Stimulated activated CD4-positive, alpha-beta T cell treated with anti-CD3 and anti-CD28 coated beads, Interleukin-1b, Interleukin-23, amount 100 ng/mL, for 24 hours (primary cell): ENCODE results near the gene MAD1L1.
A peak's percentile ranks its signal among the peaks of the same experiment; 100 is the strongest.

Experiments
- DNase-seq, 4 experiments: peaks; one replicate each; pipeline ENCODE4 v3.0.0-alpha.2; 2020; ENCODE audit warnings: low read depth in 4 of 4, low spot score in 1 of 4

Gene MAD1L1

GRCh38 chr7:1945558-1945957 lies 287.2 kb downstream of the MAD1L1 start:
- DNase-seq = no peak

GRCh38 chr7:1944619-1945210 lies 288.0 kb downstream of the MAD1L1 start:
- DNase-seq = no peak

GRCh38 chr7:1943933-1944618 lies 288.7 kb downstream of the MAD1L1 start:
- no peak for DNase-seq

GRCh38 chr7:1943326-1943725 lies 289.4 kb downstream of the MAD1L1 start:
- no peak for DNase-seq

- no peak for DNase-seq
Measured at GRCh38 chr7:1942941-1943289, 289.8 kb downstream of the MAD1L1 start.

GRCh38 chr7:1942243-1942940 lies 290.4 kb downstream of the MAD1L1 start:
- no peak for DNase-seq

GRCh38 chr7:1941464-1942242 lies 291.1 kb downstream of the MAD1L1 start:
- no peak for DNase-seq

GRCh38 chr7:1940863-1941262 lies 291.9 kb downstream of the MAD1L1 start:
- no peak for DNase-seq

GRCh38 chr7:1940402-1940786 lies 292.4 kb downstream of the MAD1L1 start:
- peak; percentile 55 to 84 (median 64) for DNase-seq

GRCh38 chr7:1939434-1940401 lies 293.0 kb downstream of the MAD1L1 start:
- no peak for DNase-seq

- DNase-seq = no peak
Measured at GRCh38 chr7:1938788-1939433, 293.8 kb downstream of the MAD1L1 start.

- no peak for DNase-seq
Measured at GRCh38 chr7:1937252-1937605, 295.5 kb downstream of the MAD1L1 start.

GRCh38 chr7:1936531-1937251 lies 296.1 kb downstream of the MAD1L1 start:
- DNase-seq = no peak

- DNase-seq = no peak
Measured at GRCh38 chr7:1936006-1936310, 296.8 kb downstream of the MAD1L1 start.

GRCh38 chr7:1935176-1936005 lies 297.4 kb downstream of the MAD1L1 start:
- no peak for DNase-seq

- no peak for DNase-seq
Measured at GRCh38 chr7:1934756-1935155, 298.0 kb downstream of the MAD1L1 start.

GRCh38 chr7:1934017-1934416 lies 298.7 kb downstream of the MAD1L1 start:
- no peak for DNase-seq

GRCh38 chr7:1933066-1933750 lies 299.5 kb downstream of the MAD1L1 start:
- DNase-seq = no peak
